PC-3 (cell line): Measurements from ENCODE around the gene RASL10B. TPM values are rescaled to one million over a fixed set of nuclear protein-coding genes. Genes with fewer than 3 reads are reported as not detected.

Source experiments
- ATAC-seq: fragments of 200-7000 bp; cut with Tn5 transposase; 2 replicates; pipeline ENCODE4 v1.9.1; 2020; ENCODE audit warnings: mild to moderate bottlenecking, moderate library complexity
- BruUV-seq: library from RNA; stranded (reverse); fragments of 400-500 nt; replicated peaks from 2 replicates; lab custom pipeline; 2021; lab: Mats Ljungman, UMichigan
- CTCF ChIA-PET: fragments of 300-600 bp; sonication (Branson Sonifier 250); formaldehyde crosslinking; loops from one replicate; lab custom pipeline; 2022; ENCODE audit warnings: antibody characterized with exemption; lab: Charles Lee
- POLR2A ChIA-PET: fragments of 300-600 bp; sonication (Branson Sonifier 250); formaldehyde crosslinking; loops from one replicate; lab custom pipeline; 2022; ENCODE audit warnings: antibody characterized with exemption; ENCODE audit not compliant: unreplicated experiment; lab: Charles Lee
- DNase-seq: peaks from one replicate; pipeline ENCODE4 v3.0.0-alpha.2; 2015
- H2AFZ ChIP-seq: fragments of 300-600 bp; sonication (generic); 2 replicates; pipeline ENCODE4 v1.6.0; 2016; ENCODE audit warnings: antibody characterized with exemption, low read length
- H3F3A ChIP-seq: fragments of 300-600 bp; sonication (generic); one replicate; pipeline ENCODE4 v1.6.0; 2017; ENCODE audit warnings: antibody characterized with exemption, low read length, control low read depth, mild to moderate bottlenecking; ENCODE audit not compliant: unreplicated experiment
- H3K27ac ChIP-seq: fragments of 300-600 bp; sonication (generic); 2 replicates; pipeline ENCODE4 v1.5.1; 2016; ENCODE audit warnings: mild to moderate bottlenecking, low read length
- H3K27me3 ChIP-seq: fragments of 300-600 bp; sonication (generic); 2 replicates; pipeline ENCODE4 v1.6.1; 2016; ENCODE audit warnings: low read length, mixed read lengths
- H3K36me3 ChIP-seq: fragments of 300-600 bp; sonication (generic); 2 replicates; pipeline ENCODE4 v1.6.1; 2016; ENCODE audit warnings: low read depth, mixed run types, low read length, mixed read lengths
- H3K4me1 ChIP-seq: fragments of 300-600 bp; sonication (generic); 2 replicates; pipeline ENCODE4 v1.5.1; 2016; ENCODE audit warnings: low read length; ENCODE audit not compliant: insufficient read depth
- H3K4me2 ChIP-seq: fragments of 300-600 bp; sonication (generic); 2 replicates; pipeline ENCODE4 v1.6.0; 2016; ENCODE audit warnings: low read length
- H3K4me3 ChIP-seq: fragments of 300-600 bp; sonication (generic); 2 replicates; pipeline ENCODE4 v1.5.1; 2016; ENCODE audit warnings: mild to moderate bottlenecking, low read length, mixed read lengths
- H3K79me2 ChIP-seq: fragments of 300-600 bp; sonication (generic); 2 replicates; pipeline ENCODE4 v1.6.1; 2017; ENCODE audit warnings: low read length, mixed read lengths
- H3K9ac ChIP-seq: fragments of 300-600 bp; sonication (generic); 2 replicates; pipeline ENCODE4 v1.6.0; 2016; ENCODE audit warnings: mild to moderate bottlenecking, low read length
- H3K9me2 ChIP-seq: fragments of 300-600 bp; sonication (generic); replicated peaks from 2 replicates; pipeline ENCODE4 v1.6.1; 2016; ENCODE audit warnings: mixed run types, low read length, mixed read lengths
- H3K9me3 ChIP-seq: fragments of 300-600 bp; sonication (generic); 2 replicates; pipeline ENCODE4 v1.6.1; 2016; ENCODE audit warnings: low read length, mixed read lengths
- H4K20me1 ChIP-seq: fragments of 300-600 bp; sonication (generic); 2 replicates; pipeline ENCODE4 v1.6.1; 2016; ENCODE audit warnings: low read length, mixed read lengths
- CTCF ChIP-seq: fragments of 300-600 bp; sonication (generic); conservative IDR thresholded peaks from 2 replicates; pipeline ENCODE4 v1.5.1; 2017; ENCODE audit warnings: antibody characterized with exemption, low read depth, mild to moderate bottlenecking, low read length
- EZH2 ChIP-seq: fragments of 300-600 bp; sonication (generic); IDR thresholded peaks from one replicate; pipeline ENCODE4 v1.6.1; 2017; ENCODE audit warnings: antibody characterized with exemption, mild to moderate bottlenecking, low read length; ENCODE audit not compliant: unreplicated experiment
- EZH2phosphoT487 ChIP-seq: fragments of 300-600 bp; sonication (generic); IDR thresholded peaks from 2 replicates; pipeline ENCODE4 v1.6.1; 2018; ENCODE audit warnings: mild to moderate bottlenecking, antibody characterized with exemption, low read length, borderline replicate concordance
- intact Hi-C: fragments of 100-400 bp; cut with micrococcal nuclease; formaldehyde crosslinking; loops from 2 replicates; pipeline ENCODE4 v1.9.0; 2023
- total RNA-seq: library from RNA; depleted of rRNA; stranded (reverse); fragments of >200 nt; gene quantifications from 2 replicates; pipeline ENCODE4 v1.2.3, GENCODE V29; 2014

Gene RASL10B
- total RNA-seq, 1 experiment from 2014 or later, result 0.77 TPM

- ATAC-seq (peak; percentile 66), DNase-seq (peak; percentile 41)
- Histone ChIP-seq H3F3A (no peaks in the 10 kb centered on the region), H3K9me3 (no peaks in the 10 kb centered on the region), H3K79me2 (no peaks in the 10 kb centered on the region), H3K36me3 (no peaks in the 10 kb centered on the region), H4K20me1 (no peaks in the 10 kb centered on the region), H3K9ac (peak overlapping the region; percentile 53), H3K27ac (peak overlapping the region; percentile 93), H2AFZ (peak overlapping the region; percentile 68), H3K4me3 (no peak overlapping the region), H3K27me3 (no peaks in the 10 kb centered on the region), H3K4me1 (peaks cover 55% of the 10 kb centered on the region), H3K9me2 (no peaks in the 10 kb centered on the region), H3K4me2 (peak overlapping the region; percentile 64)
- ChIA-PET POLR2A (no interaction called here), CTCF (interaction anchor here (0.6 kb wide), 1 partner anchor 162 kb away, joined by 8 read pairs; no protein-coding TSS in a partner anchor)
- no peak for TF ChIP-seq EZH2
- no peak for TF ChIP-seq CTCF
- TF ChIP-seq EZH2phosphoT487, result no peak
- intact Hi-C loops, result no loop called here
- no TSS peak for BruUV-seq
Observed at GRCh38 chr17:35786941-35787432, 55.5 kb downstream of the RASL10B start.

- peak overlapping the region; percentile 52 for H3K9ac ChIP-seq
- peaks cover 49% of the 10 kb centered on the region for H3K4me1 ChIP-seq
Observed at GRCh38 chr17:35788477-35789368, 57.3 kb downstream of the RASL10B start.

More at GRCh38 chr17:35788477-35789368, 57.3 kb downstream of the RASL10B start:
- no peak overlapping the region; the same call in 1 of the 2 replicates for H3K4me3 ChIP-seq
- no TSS peak for BruUV-seq
- ChIA-PET POLR2A (no interaction called here), CTCF (interaction anchor here (0.5 to 1.1 kb wide), 5 partner anchors 11 to 233 kb away, joined by 3 to 7 read pairs (median 6); no protein-coding TSS in a partner anchor)
- H3K27me3 ChIP-seq, result no peaks in the 10 kb centered on the region
- H4K20me1 ChIP-seq, result no peaks in the 10 kb centered on the region
- H2AFZ ChIP-seq, result peak overlapping the region; percentile 23; the same call in 1 of the 2 replicates
- no peaks in the 10 kb centered on the region for H3K36me3 ChIP-seq
- H3K9me3 ChIP-seq, result no peaks in the 10 kb centered on the region
- peak overlapping the region; percentile 93 for H3K27ac ChIP-seq
- H3K9me2 ChIP-seq, result no peaks in the 10 kb centered on the region
- peak; percentile 81 for ATAC-seq
- intact Hi-C loops, result no loop called here
- H3K4me2 ChIP-seq, result peak overlapping the region; percentile 67
- TF ChIP-seq CTCF, result no peak
- TF ChIP-seq EZH2, result no peak
- TF ChIP-seq EZH2phosphoT487, result no peak
- H3K79me2 ChIP-seq, result no peaks in the 10 kb centered on the region
- DNase-seq, result peak; percentile 81
- H3F3A ChIP-seq, result no peaks in the 10 kb centered on the region
